IMR-90 (cell line): Measurements from ENCODE around the gene GCNT3.

ENCODE experiments used
- BHLHE40 ChIP-seq: fragments of 150-350 bp; IDR thresholded peaks from 2 replicates; pipeline ENCODE4 v1.6.1; 2016; ENCODE audit warnings: mild to moderate bottlenecking, low read depth, low read length
- RAD21 ChIP-seq: IDR thresholded peaks from 2 replicates; pipeline ENCODE4 v1.6.1; 2012; ENCODE audit warnings: low read length, improper control_type of control experiment

DNA sequence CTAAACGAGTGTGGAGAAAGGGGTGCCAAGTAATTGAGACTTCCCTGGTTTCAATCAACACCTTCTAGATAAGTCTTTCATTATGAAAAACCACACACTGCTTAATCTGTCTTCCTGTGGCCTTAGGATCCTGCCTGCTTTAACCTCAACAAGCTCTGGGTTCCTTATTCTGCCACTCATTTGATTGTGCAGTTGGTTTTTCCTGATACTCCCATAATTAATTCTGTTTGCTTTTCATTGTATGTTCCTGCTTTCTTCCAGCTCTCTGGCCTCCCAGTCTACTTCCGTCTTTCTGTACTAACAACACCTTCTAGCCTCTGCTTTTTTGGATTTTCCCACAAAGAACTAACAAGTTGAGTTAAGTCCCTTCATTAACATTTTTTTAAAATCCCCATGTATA is 20.2 kb upstream of the GCNT3 start:
- TF ChIP-seq RAD21 (no peak), BHLHE40 (no peak)
